IMR-90 (cell line): Measurements from ENCODE around the gene SEPTIN5. TPM values are rescaled to one million over a fixed set of nuclear protein-coding genes. Genes with fewer than 3 reads are reported as not detected.

Source experiments
- ATAC-seq: fragments of 200-7000 bp; cut with Tn5 transposase; 2 replicates; pipeline ENCODE4 v1.9.1; 2020; ENCODE audit warnings: low read depth, mild to moderate bottlenecking, moderate library complexity
- BruUV-seq: library from RNA; stranded (reverse); fragments of 400-500 nt; replicated peaks from 2 replicates; lab custom pipeline; 2021; lab: Mats Ljungman, UMichigan
- CTCF ChIA-PET: fragments of 300-600 bp; formaldehyde crosslinking; extraction: SDS; loops from one replicate; lab custom pipeline; 2021; ENCODE audit warnings: antibody characterized with exemption; lab: Yijun Ruan, JAX
- POLR2A ChIA-PET: fragments of 300-600 bp; sonication (Branson Sonifier 250); formaldehyde crosslinking; loops from one replicate; lab custom pipeline; 2022; ENCODE audit warnings: antibody characterized with exemption; ENCODE audit not compliant: unreplicated experiment; lab: Charles Lee
- DNase-seq: peaks from one replicate; pipeline ENCODE4 v3.0.0; 2013
- H2AFZ ChIP-seq: replicated peaks from 2 replicates; pipeline ENCODE3; 2013; ENCODE audit warnings: low read length, mild to moderate bottlenecking; ENCODE audit not compliant: poor library complexity
- H2AK5ac ChIP-seq: 2 replicates; pipeline ENCODE4 v1.6.1; 2013; ENCODE audit warnings: low read depth, low read length, inconsistent platforms
- H2AK9ac ChIP-seq: replicated peaks from 2 replicates; pipeline ENCODE3; 2013; ENCODE audit warnings: mild to moderate bottlenecking, low read depth, low read length, moderate library complexity; ENCODE audit not compliant: poor library complexity
- H2BK120ac ChIP-seq: 2 replicates; pipeline ENCODE4 v1.6.1; 2013; ENCODE audit warnings: low read depth, low read length, inconsistent platforms
- H2BK15ac ChIP-seq: 3 replicates; pipeline ENCODE4 v1.6.1; 2013; ENCODE audit warnings: low read depth, low read length, inconsistent platforms
- H2BK20ac ChIP-seq: 2 replicates; pipeline ENCODE4 v1.6.1; 2013; ENCODE audit warnings: low read depth, mild to moderate bottlenecking, inconsistent platforms, low read length, moderate library complexity
- H2BK5ac ChIP-seq: 2 replicates; pipeline ENCODE4 v1.6.1; 2013; ENCODE audit warnings: mild to moderate bottlenecking, low read depth, low read length, inconsistent platforms; ENCODE audit not compliant: poor library complexity, severe bottlenecking
- H3K14ac ChIP-seq: replicated peaks from 2 replicates; pipeline ENCODE4 v1.6.1; 2013; ENCODE audit warnings: low read depth, low read length, inconsistent platforms
- H3K18ac ChIP-seq: 2 replicates; pipeline ENCODE4 v1.6.1; 2013; ENCODE audit warnings: low read depth, low read length, control low read depth
- H3K23ac ChIP-seq: 2 replicates; pipeline ENCODE4 v1.6.1; 2013; ENCODE audit warnings: low read depth, low read length, inconsistent platforms
- H3K27ac ChIP-seq: 2 replicates; pipeline ENCODE4 v1.5.1; 2013; ENCODE audit warnings: mild to moderate bottlenecking, control low read depth, low read length; ENCODE audit not compliant: insufficient read depth
- H3K27me3 ChIP-seq: 2 replicates; pipeline ENCODE4 v1.6.1; 2013; ENCODE audit warnings: low read length; ENCODE audit not compliant: control insufficient read depth, insufficient read depth
- H3K36me3 ChIP-seq: 2 replicates; pipeline ENCODE4 v1.6.1; 2013; ENCODE audit warnings: low read length, mixed read lengths; ENCODE audit not compliant: control insufficient read depth, insufficient read depth
- H3K4ac ChIP-seq: 2 replicates; pipeline ENCODE4 v1.6.1; 2013; ENCODE audit warnings: low read depth, low read length, inconsistent platforms
- H3K4me1 ChIP-seq: 2 replicates; pipeline ENCODE4 v1.6.1; 2013; ENCODE audit warnings: low read length, mixed read lengths; ENCODE audit not compliant: control insufficient read depth, insufficient read depth
- H3K4me2 ChIP-seq: 2 replicates; pipeline ENCODE4 v1.6.1; 2013; ENCODE audit warnings: low read depth, mild to moderate bottlenecking, control low read depth, low read length, moderate library complexity
- H3K4me3 ChIP-seq: 2 replicates; pipeline ENCODE4 v1.5.1; 2013; ENCODE audit warnings: low read depth, mild to moderate bottlenecking, control low read depth, low read length, moderate library complexity; ENCODE audit not compliant: insufficient read depth
- H3K56ac ChIP-seq: 2 replicates; pipeline ENCODE4 v1.6.1; 2013; ENCODE audit warnings: low read length, inconsistent platforms; ENCODE audit not compliant: insufficient read depth; ENCODE audit errors: extremely low read depth
- H3K79me1 ChIP-seq, 2 experiments: 2 replicates each; pipeline ENCODE4 v1.6.1; 2013; ENCODE audit warnings: low read length in 2 of 2, inconsistent platforms in 1 of 2, low read depth in 1 of 2
- H3K9ac ChIP-seq: 2 replicates; pipeline ENCODE4 v1.6.1; 2013; ENCODE audit warnings: low read depth, low read length, control low read depth
- H3K9me1 ChIP-seq: 2 replicates; pipeline ENCODE4 v1.6.1; 2013; ENCODE audit warnings: low read length, inconsistent platforms; ENCODE audit not compliant: insufficient read depth
- H3K9me3 ChIP-seq: 2 replicates; pipeline ENCODE4 v1.6.1; 2013; ENCODE audit warnings: low read length; ENCODE audit not compliant: control insufficient read depth, insufficient read depth
- H4K20me1 ChIP-seq: 2 replicates; pipeline ENCODE4 v1.6.1; 2013; ENCODE audit warnings: low read length, inconsistent platforms; ENCODE audit not compliant: insufficient read depth
- H4K5ac ChIP-seq: 2 replicates; pipeline ENCODE4 v1.6.1; 2013; ENCODE audit warnings: mild to moderate bottlenecking, low read depth, low read length, control low read depth
- H4K8ac ChIP-seq, 2 experiments: 2 replicates each; pipeline ENCODE4 v1.6.1; 2013; ENCODE audit warnings: low read depth in 2 of 2, low read length in 2 of 2, control low read depth in 1 of 2, inconsistent platforms in 1 of 2
- H4K91ac ChIP-seq: 2 replicates; pipeline ENCODE4 v1.6.1; 2013; ENCODE audit warnings: low read depth, low read length, inconsistent platforms; ENCODE audit not compliant: insufficient read depth
- BHLHE40 ChIP-seq: fragments of 150-350 bp; IDR thresholded peaks from 2 replicates; pipeline ENCODE4 v1.6.1; 2016; ENCODE audit warnings: mild to moderate bottlenecking, low read depth, low read length
- CEBPB ChIP-seq: IDR thresholded peaks from 2 replicates; pipeline ENCODE4 v1.6.1; 2012; ENCODE audit warnings: low read depth, low read length, improper control_type of control experiment
- CHD1 ChIP-seq: IDR thresholded peaks from 2 replicates; pipeline ENCODE4 v1.6.1; 2012; ENCODE audit warnings: low read depth, low read length, improper control_type of control experiment
- CTCF ChIP-seq: conservative IDR thresholded peaks from 2 replicates; pipeline ENCODE4 v1.5.1; 2012; ENCODE audit warnings: mild to moderate bottlenecking, low read depth, low read length, improper control_type of control experiment
- ELK1 ChIP-seq: fragments of 150-350 bp; IDR thresholded peaks from 2 replicates; pipeline ENCODE4 v1.6.1; 2016; ENCODE audit warnings: low read depth, mild to moderate bottlenecking, low read length, moderate library complexity, borderline replicate concordance
- FOS ChIP-seq: fragments of 150-350 bp; IDR thresholded peaks from 2 replicates; pipeline ENCODE4 v1.6.1; 2016; ENCODE audit warnings: low read depth, low read length
- MAFK ChIP-seq: IDR thresholded peaks from 2 replicates; pipeline ENCODE4 v1.6.1; 2012; ENCODE audit warnings: low read depth, low read length, improper control_type of control experiment
- MAZ ChIP-seq: IDR thresholded peaks from 2 replicates; pipeline ENCODE4 v1.6.1; 2012; ENCODE audit warnings: low read depth, mild to moderate bottlenecking, low read length, improper control_type of control experiment, moderate library complexity, borderline replicate concordance
- MXI1 ChIP-seq: IDR thresholded peaks from 2 replicates; pipeline ENCODE4 v1.6.1; 2012; ENCODE audit warnings: low read depth, mild to moderate bottlenecking, low read length, moderate library complexity, borderline replicate concordance
- NFE2L2 ChIP-seq: fragments of 150-350 bp; IDR thresholded peaks from 2 replicates; pipeline ENCODE4 v1.6.1; 2016; ENCODE audit warnings: low read depth, mild to moderate bottlenecking, low read length
- POLR2A ChIP-seq: IDR thresholded peaks from 2 replicates; pipeline ENCODE4 v1.6.1; 2012; ENCODE audit warnings: mild to moderate bottlenecking, low read depth, low read length
- RAD21 ChIP-seq: IDR thresholded peaks from 2 replicates; pipeline ENCODE4 v1.6.1; 2012; ENCODE audit warnings: low read length, improper control_type of control experiment
- RCOR1 ChIP-seq: IDR thresholded peaks from 2 replicates; pipeline ENCODE4 v1.6.1; 2012; ENCODE audit warnings: mild to moderate bottlenecking, low read length, improper control_type of control experiment; ENCODE audit not compliant: insufficient replicate concordance
- SMC3 ChIP-seq: fragments of 150-350 bp; IDR thresholded peaks from 2 replicates; pipeline ENCODE4 v1.6.1; 2016; ENCODE audit warnings: low read depth, mild to moderate bottlenecking, antibody characterized with exemption, low read length, moderate library complexity
- USF2 ChIP-seq: fragments of 150-350 bp; IDR thresholded peaks from 2 replicates; pipeline ENCODE4 v1.6.1; 2017; ENCODE audit warnings: mild to moderate bottlenecking, antibody characterized with exemption, low read length, low read depth
- WGBS, 2 experiments: methylation state at CpG; one replicate each; pipeline versions ENCODE4 v1.1.5 to v1.1.7; 2013; ENCODE audit warnings: missing lambda C conversion rate in 2 of 2; ENCODE audit not compliant: insufficient read length in 1 of 2; ENCODE audit errors: extremely low coverage in 2 of 2; 5-methylcytosine and 5-hydroxymethylcytosine counted together
- dilution Hi-C: fragments of 300-500 bp; cut with HindIII; formaldehyde crosslinking; loops from one replicate; pipeline ENCODE4 v1.14.3; 2018; ENCODE audit warnings: low sequenced_read_pairs; ENCODE audit not compliant: unreplicated experiment
- in situ Hi-C: fragments of 300-500 bp; cut with MboI; formaldehyde crosslinking; loops from 3 replicates; pipeline ENCODE4 v1.14.3; 2019; ENCODE audit warnings: low sequenced_read_pairs, inconsistent platforms, mixed read lengths
- intact Hi-C: fragments of 100-400 bp; cut with micrococcal nuclease; formaldehyde crosslinking; loops from 2 replicates; pipeline ENCODE4 v1.10.0; 2022
- polyA plus RNA-seq, 3 experiments: library from polyadenylated mRNA; depleted of rRNA; stranded (reverse); fragments of >200 nt; gene quantifications; 2 replicates each; pipeline ENCODE4 v1.2.3, GENCODE V29; 2012; ENCODE audit warnings: low replicate concordance in 1 of 3
- total RNA-seq: library from RNA; depleted of rRNA; stranded (reverse); fragments of >200 nt; gene quantifications from 2 replicates; pipeline ENCODE4 v1.2.3, GENCODE V29; 2012

Gene SEPTIN5
- total and polyA plus RNA-seq, 2 of the 4 experiments (the other 2 are of a cell fraction) = 16.8 to 20.7 TPM

GRCh38 chr22:19772422-19772672, 58.0 kb downstream of the SEPTIN5 start:
- H3K79me1 ChIP-seq = no peaks in the 10 kb centered on the region
- in situ Hi-C loops = no loop called here
- CTCF ChIA-PET = no interaction called here

More at GRCh38 chr22:19772422-19772672, 58.0 kb downstream of the SEPTIN5 start:
- WGBS, 2 experiments = 58% methylated on average over 3 of the region's 4 CpGs; no CpG with 5 or more reads in 1 of the 2 experiments
- H3K23ac ChIP-seq = no peak overlapping the region
- H2AK5ac ChIP-seq = no peak overlapping the region
- BruUV-seq = no TSS peak
- no peak overlapping the region for H2BK5ac ChIP-seq
- H3K56ac ChIP-seq = no peak overlapping the region
- peaks cover 72% of the 10 kb centered on the region for H3K27me3 ChIP-seq
- no peak overlapping the region for H3K4ac ChIP-seq
- H2BK15ac ChIP-seq = no peak overlapping the region
- H4K8ac ChIP-seq = no peak overlapping the region
- POLR2A ChIA-PET = no interaction called here
- H3K14ac ChIP-seq = no peak overlapping the region
- no peak overlapping the region for H3K27ac ChIP-seq
- peaks cover 6% of the 10 kb centered on the region; the same call in 1 of the 2 replicates for H3K9me1 ChIP-seq
- dilution Hi-C loops (no loop called here), intact Hi-C loops (no loop called here)
- ATAC-seq = no peak
- H3K4me3 ChIP-seq = no peak overlapping the region
- H3K18ac ChIP-seq = no peak overlapping the region
- H4K5ac ChIP-seq = no peak overlapping the region
- H2AK9ac ChIP-seq = no peak overlapping the region
- H2AFZ ChIP-seq = no peak overlapping the region
- DNase-seq = no peak
- H3K9ac ChIP-seq = no peak overlapping the region
- H3K4me2 ChIP-seq = no peak overlapping the region
- H4K91ac ChIP-seq = no peak overlapping the region
- H4K20me1 ChIP-seq = no peaks in the 10 kb centered on the region
- H3K4me1 ChIP-seq = no peaks in the 10 kb centered on the region
- H2BK120ac ChIP-seq = no peak overlapping the region
- no peaks in the 10 kb centered on the region for H3K9me3 ChIP-seq
- TF ChIP-seq MAZ = no peak
- TF ChIP-seq CHD1 = no peak
- TF ChIP-seq MXI1 = no peak
- TF ChIP-seq BHLHE40 = no peak
- no peak for TF ChIP-seq CEBPB
- no peak for TF ChIP-seq MAFK
- TF ChIP-seq FOS = no peak
- no peak for TF ChIP-seq USF2
- TF ChIP-seq ELK1 = no peak
- no peak for TF ChIP-seq RAD21
- no peak for TF ChIP-seq NFE2L2
- no peak for TF ChIP-seq SMC3
- no peak for TF ChIP-seq POLR2A
- TF ChIP-seq CTCF = no peak
- TF ChIP-seq RCOR1 = no peak
- no peak overlapping the region for H2BK20ac ChIP-seq
- no peaks in the 10 kb centered on the region for H3K36me3 ChIP-seq
